HS-27A (cell line): ENCODE measurements around the gene ATP6V0A4.
"Not testable (repeated sequence)": the region's sequence is repeated elsewhere in the genome, so short reads cannot be mapped to it uniquely, and the experiment has no call there.

Experiments
- DNase-seq: peaks from one replicate; pipeline ENCODE4 v3.0.0-alpha.2; 2012; ENCODE audit warnings: low read depth, missing footprints

ATP6V0A4 gene

GRCh38 chr7:138802706-138803105, 4.7 kb upstream of the ATP6V0A4 start:
- no peak for DNase-seq

GRCh38 chr7:138801256-138801655, 3.3 kb upstream of the ATP6V0A4 start:
- no peak for DNase-seq

- no peak for DNase-seq
These were observed 1.5 kb upstream of the ATP6V0A4 start for GRCh38 chr7:138799336-138800000.

- DNase-seq = no peak
These were observed 840 bp upstream of the ATP6V0A4 start for GRCh38 chr7:138798836-138799235.

GRCh38 chr7:138797046-138797445, 950 bp downstream of the ATP6V0A4 start:
- DNase-seq = not testable (repeated sequence)

- no peak for DNase-seq
These were observed 1.9 kb downstream of the ATP6V0A4 start for GRCh38 chr7:138796038-138796615.

- DNase-seq = peak; percentile 5
These were observed 12.2 kb downstream of the ATP6V0A4 start for GRCh38 chr7:138785587-138786437.

- no peak for DNase-seq
These were observed 13.3 kb downstream of the ATP6V0A4 start for GRCh38 chr7:138784692-138785091.

GRCh38 chr7:138781004-138781403, 17.0 kb downstream of the ATP6V0A4 start:
- DNase-seq = no peak

GRCh38 chr7:138776166-138776833, 21.7 kb downstream of the ATP6V0A4 start:
- DNase-seq = no peak

- no peak for DNase-seq
These were observed 24.2 kb downstream of the ATP6V0A4 start for GRCh38 chr7:138773817-138774216.

- DNase-seq = no peak
These were observed 24.8 kb downstream of the ATP6V0A4 start for GRCh38 chr7:138773176-138773575.

- no peak for DNase-seq
These were observed 27.1 kb downstream of the ATP6V0A4 start for GRCh38 chr7:138770904-138771303.

GRCh38 chr7:138768241-138768640, 29.8 kb downstream of the ATP6V0A4 start:
- no peak for DNase-seq

- DNase-seq = no peak
These were observed 41.3 kb downstream of the ATP6V0A4 start for GRCh38 chr7:138756591-138757242.

- no peak for DNase-seq
These were observed 42.0 kb downstream of the ATP6V0A4 start for GRCh38 chr7:138755842-138756590.

GRCh38 chr7:138755331-138755747, 42.7 kb downstream of the ATP6V0A4 start:
- no peak for DNase-seq

- no peak for DNase-seq
These were observed 44.4 kb downstream of the ATP6V0A4 start for GRCh38 chr7:138753610-138754009.

- DNase-seq = no peak
These were observed 44.9 kb downstream of the ATP6V0A4 start for GRCh38 chr7:138753150-138753518.

- no peak for DNase-seq
These were observed 45.4 kb downstream of the ATP6V0A4 start for GRCh38 chr7:138752518-138753149.
